B cell (primary cell): ENCODE data around the gene PDLIM4. TPM values are rescaled to one million over a fixed set of nuclear protein-coding genes. Genes with fewer than 3 reads are reported as not detected.

Source experiments
- ATAC-seq: fragments of 200-7000 bp; cut with Tn5 transposase; one replicate; pipeline ENCODE4 v1.10.0; 2021; ENCODE audit warnings: low read depth, mild to moderate bottlenecking, moderate number of reproducible peaks, moderate library complexity
- CTCF ChIA-PET: fragments of 350-600 bp; sonication (Branson Sonifier 250); formaldehyde crosslinking; loops from one replicate; lab custom pipeline; 2021; ENCODE audit warnings: antibody characterized with exemption, inconsistent platforms; lab: Charles Lee
- POLR2A ChIA-PET: fragments of 350-600 bp; sonication (Branson Sonifier 250); formaldehyde crosslinking; loops from one replicate; lab custom pipeline; 2021; ENCODE audit warnings: antibody characterized with exemption; lab: Charles Lee
- DNase-seq: peaks from one replicate; pipeline ENCODE4 v3.0.0; 2013
- H2AFZ ChIP-seq: 2 replicates; pipeline ENCODE4 v1.6.1; 2012; ENCODE audit warnings: mild to moderate bottlenecking, low read depth, low read length; ENCODE audit not compliant: insufficient read depth, poor library complexity, severe bottlenecking
- H3K27ac ChIP-seq, 2 donors: 1 replicate in 1 of 2; 2 replicates in 1 of 2; pipeline ENCODE4 v1.5.1; 2012 to 2013; ENCODE audit warnings: low read length in 2 of 2, mild to moderate bottlenecking in 2 of 2, moderate library complexity in 1 of 2
- H3K27me3 ChIP-seq, 4 experiments: fragments of 200-600 bp in 1 of 4; sonication (generic) in 1 of 4; replicated peaks in 1 of 4; 1 replicate in 2 of 4; 2 replicates in 2 of 4; pipeline versions ENCODE4 v1.6.1 to v1.7.0; 2013 to 2016; ENCODE audit warnings: low read length in 3 of 4, mild to moderate bottlenecking in 2 of 4, mixed read lengths in 1 of 4, moderate library complexity in 1 of 4; ENCODE audit not compliant: insufficient read depth in 4 of 4, control insufficient read depth in 3 of 4; ENCODE audit errors: control extremely low read depth in 1 of 4
- H3K36me3 ChIP-seq, 2 experiments: replicated peaks in 1 of 2; 1 replicate in 1 of 2; 2 replicates in 1 of 2; pipeline versions ENCODE4 v1.6.1 to v1.7.1; 2013; ENCODE audit warnings: low read length in 1 of 2; ENCODE audit not compliant: insufficient read depth in 2 of 2, control insufficient read depth in 1 of 2; ENCODE audit errors: control extremely low read depth in 1 of 2, extremely low read depth in 1 of 2
- H3K4me1 ChIP-seq, 2 donors: fragments of 200-600 bp in 1 of 2; sonication (generic) in 1 of 2; 1 replicate in 1 of 2; 2 replicates in 1 of 2; pipeline versions ENCODE4 v1.5.1 to v1.6.1; 2013 to 2017; ENCODE audit warnings: low read length in 2 of 2; ENCODE audit not compliant: control insufficient read depth in 2 of 2, insufficient read depth in 2 of 2
- H3K4me2 ChIP-seq: replicated peaks from 2 replicates; pipeline ENCODE3; 2012; ENCODE audit warnings: mild to moderate bottlenecking, low read depth, low read length; ENCODE audit not compliant: poor library complexity, severe bottlenecking
- H3K4me3 ChIP-seq, 5 experiments: fragments of 200-600 bp in 1 of 5; sonication (generic) in 1 of 5; 1 replicate in 3 of 5; 2 replicates in 2 of 5; pipeline versions ENCODE4 v1.5.1 to v1.7.0; 2011 to 2016; ENCODE audit warnings: low read length in 4 of 5, mild to moderate bottlenecking in 4 of 5, low read depth in 2 of 5, control low read depth in 1 of 5, moderate library complexity in 1 of 5; ENCODE audit not compliant: insufficient read depth in 1 of 5; ENCODE audit errors: control extremely low read depth in 1 of 5, extremely low read depth in 1 of 5
- H3K79me2 ChIP-seq: fragments of 200-600 bp; sonication (generic); one replicate; pipeline ENCODE4 v1.6.0; 2016; ENCODE audit warnings: low read length; ENCODE audit not compliant: control insufficient read depth, insufficient read depth
- H3K9ac ChIP-seq: fragments of 200-600 bp; sonication (generic); 2 replicates; pipeline ENCODE4 v1.6.1; 2017; ENCODE audit warnings: mild to moderate bottlenecking, low read length, moderate library complexity
- H3K9me3 ChIP-seq, 3 donors: one replicate each; pipeline versions ENCODE4 v1.6.1 to v1.7.1; 2013; ENCODE audit warnings: low read length in 2 of 3; ENCODE audit not compliant: control insufficient read depth in 2 of 3, insufficient read depth in 1 of 3; ENCODE audit errors: control extremely low read depth in 1 of 3
- H4K20me1 ChIP-seq: 2 replicates; pipeline ENCODE4 v1.6.0; 2012; ENCODE audit warnings: mild to moderate bottlenecking, low read length; ENCODE audit not compliant: insufficient read depth, control insufficient read depth, poor library complexity, severe bottlenecking
- H3K27ac Mint-ChIP-seq: one replicate; pipeline ENCODE4 v1.8.0; 2021; ENCODE audit warnings: mixed read lengths
- H3K27me3 Mint-ChIP-seq: one replicate; pipeline ENCODE4 v1.8.0; 2021; ENCODE audit warnings: mixed read lengths
- H3K4me1 Mint-ChIP-seq: one replicate; pipeline ENCODE4 v1.8.0; 2021; ENCODE audit warnings: mixed read lengths
- H3K4me3 Mint-ChIP-seq: one replicate; pipeline ENCODE4 v1.8.0; 2021; ENCODE audit warnings: mixed read lengths
- H3K9me3 Mint-ChIP-seq: one replicate; pipeline ENCODE4 v1.8.0; 2022; ENCODE audit warnings: mixed read lengths; ENCODE audit not compliant: insufficient read depth
- CTCF ChIP-seq: fragments of 200-600 bp; IDR thresholded peaks from one replicate; pipeline ENCODE4 v1.8.0; 2022; ENCODE audit warnings: antibody characterized with exemption, mild to moderate bottlenecking
- EZH2 ChIP-seq: IDR thresholded peaks from 2 replicates; pipeline ENCODE4 v1.6.1; 2012; ENCODE audit warnings: borderline replicate concordance, low read depth, mild to moderate bottlenecking, moderate library complexity, low read length; ENCODE audit not compliant: insufficient read depth, poor library complexity, severe bottlenecking
- WGBS: methylation state at CpG from one replicate; pipeline ENCODE4 v1.1.5; 2013; ENCODE audit warnings: missing lambda C conversion rate; ENCODE audit not compliant: insufficient coverage; 5-methylcytosine and 5-hydroxymethylcytosine counted together
- intact Hi-C: fragments of 100-400 bp; cut with micrococcal nuclease; formaldehyde crosslinking; loops from one replicate; pipeline ENCODE4 v1.10.0; 2022
- polyA plus RNA-seq: library from polyadenylated mRNA; depleted of rRNA; stranded (reverse); fragments of >200 nt; gene quantifications from 2 replicates; pipeline ENCODE4 v1.2.3, GENCODE V29; 2012
- total RNA-seq, 2 donors: library from RNA; stranded (reverse); fragments of 120-200 nt in 1 of 2; gene quantifications; 1 replicate in 1 of 2; 2 replicates in 1 of 2; pipeline versions ENCODE4 v1.2.3 to v1.2.4, GENCODE V29; 2013 to 2022

The PDLIM4 gene
- total and polyA plus RNA-seq, 2 donors (not counting 1 experiment from before 2014, with no cell fraction given), result not detected

- Mint-ChIP-seq H3K27me3 (no peaks in the 10 kb centered on the region), H3K9me3 (no peaks in the 10 kb centered on the region), H3K27ac (no peak overlapping the region), H3K4me1 (peaks cover 2% of the 10 kb centered on the region), H3K4me3 (no peak overlapping the region)
- DNase-seq (no peak), ATAC-seq (no peak)
- Histone ChIP-seq H3K9me3 (no peaks in the 10 kb centered on the region), H3K27me3 (no peaks in the 10 kb centered on the region), H3K4me3 (no peak overlapping the region), H3K36me3 (no peaks in the 10 kb centered on the region), H3K79me2 (no peaks in the 10 kb centered on the region), H2AFZ (no peak overlapping the region), H3K27ac (no peak overlapping the region), H3K4me2 (no peak overlapping the region), H4K20me1 (no peaks in the 10 kb centered on the region), H3K9ac (no peak overlapping the region), H3K4me1 (peaks cover 0 to 4% of the 10 kb centered on the region in 2 donors)
- ChIA-PET POLR2A (no interaction called here), CTCF (interaction anchor here (1.3 kb wide), 1 partner anchor 87 kb away, joined by 4 read pairs; no protein-coding TSS in a partner anchor)
- TF ChIP-seq CTCF, result no peak
- TF ChIP-seq EZH2, result no peak
- 54% methylated on average over 5 of the region's 9 CpGs for WGBS
- intact Hi-C loops, result no loop called here
These were observed 48.4 kb upstream of the PDLIM4 start for GRCh38 chr5:132209131-132209530.

- H2AFZ ChIP-seq, result no peak overlapping the region
- WGBS, result 96% methylated on average over 6 of the region's 11 CpGs
- no peaks in the 10 kb centered on the region for H4K20me1 ChIP-seq
- H3K9ac ChIP-seq, result no peak overlapping the region
- Mint-ChIP-seq H3K27me3 (no peaks in the 10 kb centered on the region), H3K4me1 (peaks cover 2% of the 10 kb centered on the region), H3K27ac (no peak overlapping the region), H3K4me3 (no peak overlapping the region), H3K9me3 (no peaks in the 10 kb centered on the region)
- CTCF ChIA-PET, result interaction anchor here (1.3 kb wide), 1 partner anchor 86 kb away, joined by 4 read pairs; no protein-coding TSS in a partner anchor
- H3K4me1 ChIP-seq, result peaks cover 0 to 4% of the 10 kb centered on the region in 2 donors
- no peak overlapping the region for H3K27ac ChIP-seq
- DNase-seq, result no peak
- ATAC-seq, result no peak
- no peaks in the 10 kb centered on the region for H3K27me3 ChIP-seq
- no peak overlapping the region for H3K4me3 ChIP-seq
- no peaks in the 10 kb centered on the region for H3K9me3 ChIP-seq
- TF ChIP-seq CTCF (no peak), EZH2 (no peak)
- H3K36me3 ChIP-seq, result no peaks in the 10 kb centered on the region
- intact Hi-C loops, result no loop called here
- no peaks in the 10 kb centered on the region for H3K79me2 ChIP-seq
- POLR2A ChIA-PET, result no interaction called here
- no peak overlapping the region for H3K4me2 ChIP-seq
These were observed 47.5 kb upstream of the PDLIM4 start for GRCh38 chr5:132209901-132210545.
